Right lobe of liver (tissue), 6 donors: ENCODE data around the gene CEP89. TPM values are rescaled to one million over a fixed set of nuclear protein-coding genes. Genes with fewer than 3 reads are reported as not detected.
"Not testable (repeated sequence)": the region's sequence is repeated elsewhere in the genome, so short reads cannot be mapped to it uniquely, and the experiment has no call there.

ENCODE experiments used
- ATAC-seq, 4 donors: fragments of 200-7000 bp; cut with Tn5 transposase; one replicate each; pipeline ENCODE4 v1.9.1; 2020; ENCODE audit warnings: mild to moderate bottlenecking in 4 of 4, moderate library complexity in 4 of 4
- DNase-seq, 3 donors: peaks; one replicate each; pipeline ENCODE4 v3.0.0-alpha.2; 2020
- H3K27ac ChIP-seq, 3 donors: fragments of 200-600 bp; one replicate each; pipeline ENCODE4 v1.8.0; 2022
- H3K27me3 ChIP-seq, 2 donors: fragments of 200-600 bp; one replicate each; pipeline ENCODE4 v1.8.0; 2022
- H3K36me3 ChIP-seq, 4 donors: fragments of 200-600 bp; sonication (generic) in 1 of 4; one replicate each; pipeline versions ENCODE4 v1.5.1 to v1.8.0; 2017 to 2022; ENCODE audit warnings: control low read depth in 1 of 4
- H3K4me1 ChIP-seq, 4 donors: fragments of 200-600 bp; sonication (generic) in 1 of 4; one replicate each; pipeline versions ENCODE4 v1.5.1 to v1.8.0; 2017 to 2022; ENCODE audit warnings: control low read depth in 1 of 4
- H3K4me3 ChIP-seq, 3 donors: fragments of 200-600 bp; one replicate each; pipeline ENCODE4 v1.8.0; 2022
- H3K9me3 ChIP-seq, 4 donors: fragments of 200-600 bp; sonication (generic) in 1 of 4; one replicate each; pipeline versions ENCODE4 v1.5.1 to v1.8.0; 2017 to 2022; ENCODE audit warnings: control low read depth in 1 of 4
- POLR2A ChIP-seq: fragments of 450-650 bp; IDR thresholded peaks from one replicate; pipeline ENCODE4 v1.6.1; 2017; ENCODE audit warnings: antibody characterized with exemption, mild to moderate bottlenecking
- WGBS: methylation state at CpG from one replicate; pipeline ENCODE4 v1.1.6; 2018; ENCODE audit warnings: low coverage, low lambda C conversion rate; ENCODE audit not compliant: insufficient coverage; ENCODE audit errors: missing lambda C conversion rate; 5-methylcytosine and 5-hydroxymethylcytosine counted together
- intact Hi-C, 2 donors: fragments of 100-400 bp; cut with DNase I; formaldehyde crosslinking; loops; one replicate each; pipeline versions ENCODE4 v1.11.2 to v1.14.1; 2022
- total RNA-seq, 6 experiments: library from RNA; depleted of rRNA in 2 of 6; stranded (reverse); fragments of >200 nt in 2 of 6; fragmentation: NEBNext Ultra II Directional in 3 of 6; extraction: Animal tissue kit (Norgen Biotek cat#: 25700) in 3 of 6; gene quantifications; one replicate each; pipeline versions ENCODE4 v1.1.0 to v1.2.4, GENCODE V29; 2016 to 2023
- TF ChIP-seq, protein P1 (sequence below), 4 donors: fragments of 200-600 bp in 3 of 4; fragments of 450-650 bp in 1 of 4; IDR thresholded peaks; one replicate each; pipeline versions ENCODE4 v1.5.1 to v1.8.0; 2016 to 2022; ENCODE audit warnings: antibody characterized with exemption in 4 of 4, mild to moderate bottlenecking in 2 of 4
- donor health status: DM: no; HTN: yes; CAD: no.
- donor health status: DM: no; HTN: no; CAD: no.
- donor health status: DM: no; HTN: no; CAD: no.
- donor health status: DM: no; HTN: yes; CAD: no.
- donor health status: DM: no; HTN: yes; CAD: no.

The CEP89 gene
- total RNA-seq, 6 experiments from 2014 or later = 2.9 to 5.7 (median 4.7) TPM

DNA sequence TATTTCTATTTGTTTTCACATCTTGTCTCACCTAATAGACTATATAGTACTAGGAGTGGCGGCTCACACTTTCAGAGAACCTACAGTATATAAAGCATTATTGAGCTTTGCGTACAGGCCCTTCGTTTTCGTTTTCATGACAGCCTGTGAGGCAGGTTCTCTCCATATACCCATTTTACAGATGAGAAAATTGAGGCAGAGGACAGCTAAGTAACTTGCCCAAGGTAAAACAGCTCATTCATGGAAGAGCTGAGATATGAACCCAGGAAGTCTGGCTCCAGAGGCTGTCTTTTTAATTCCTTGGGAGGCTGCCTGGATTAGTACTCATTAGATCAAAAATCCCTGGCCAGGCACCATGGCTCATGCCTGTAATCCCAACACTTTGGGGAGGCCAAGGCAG is 29.2 kb upstream of the CEP89 start:
- no peaks in the 10 kb centered on the region for H3K9me3 ChIP-seq
- intact Hi-C loops = no loop called here
- 97% methylated on average over 4 of the region's 4 CpGs for WGBS
- H3K4me1 ChIP-seq = peaks cover 0 to 27% (median 12%) of the 10 kb centered on the region in 4 donors
- TF ChIP-seq POLR2A = no peak
- TF ChIP-seq, protein P1, sequence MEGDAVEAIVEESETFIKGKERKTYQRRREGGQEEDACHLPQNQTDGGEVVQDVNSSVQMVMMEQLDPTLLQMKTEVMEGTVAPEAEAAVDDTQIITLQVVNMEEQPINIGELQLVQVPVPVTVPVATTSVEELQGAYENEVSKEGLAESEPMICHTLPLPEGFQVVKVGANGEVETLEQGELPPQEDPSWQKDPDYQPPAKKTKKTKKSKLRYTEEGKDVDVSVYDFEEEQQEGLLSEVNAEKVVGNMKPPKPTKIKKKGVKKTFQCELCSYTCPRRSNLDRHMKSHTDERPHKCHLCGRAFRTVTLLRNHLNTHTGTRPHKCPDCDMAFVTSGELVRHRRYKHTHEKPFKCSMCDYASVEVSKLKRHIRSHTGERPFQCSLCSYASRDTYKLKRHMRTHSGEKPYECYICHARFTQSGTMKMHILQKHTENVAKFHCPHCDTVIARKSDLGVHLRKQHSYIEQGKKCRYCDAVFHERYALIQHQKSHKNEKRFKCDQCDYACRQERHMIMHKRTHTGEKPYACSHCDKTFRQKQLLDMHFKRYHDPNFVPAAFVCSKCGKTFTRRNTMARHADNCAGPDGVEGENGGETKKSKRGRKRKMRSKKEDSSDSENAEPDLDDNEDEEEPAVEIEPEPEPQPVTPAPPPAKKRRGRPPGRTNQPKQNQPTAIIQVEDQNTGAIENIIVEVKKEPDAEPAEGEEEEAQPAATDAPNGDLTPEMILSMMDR (IDR thresholded peaks at IDR 0.05) = no peak
- H3K27me3 ChIP-seq = no peaks in the 10 kb centered on the region
- ATAC-seq (no peak), DNase-seq (no peak)
- no peak overlapping the region for H3K4me3 ChIP-seq
- peaks cover 0 to 22% (median 7%) of the 10 kb centered on the region in 4 donors for H3K36me3 ChIP-seq
- no peak overlapping the region for H3K27ac ChIP-seq

DNA sequence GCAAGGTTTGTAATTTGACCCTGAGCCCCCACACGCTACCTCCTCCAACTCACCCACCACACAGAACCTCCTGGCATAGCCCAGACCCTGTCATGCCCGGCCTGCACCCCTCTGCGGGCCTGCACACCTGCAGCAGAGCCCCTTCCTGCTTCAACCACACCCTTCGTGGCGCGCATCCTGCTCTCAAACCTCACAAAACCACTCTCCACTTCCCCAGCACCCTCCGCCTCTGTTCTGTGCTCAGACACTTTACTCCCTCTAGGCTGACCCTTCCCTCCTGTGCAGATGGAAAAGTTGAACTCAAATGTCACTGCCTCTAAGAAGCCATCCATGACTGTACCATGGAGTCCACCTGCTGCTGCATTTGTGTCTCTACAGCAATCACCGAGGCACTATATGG is 28.8 kb upstream of the CEP89 start:
- no peak overlapping the region for H3K4me3 ChIP-seq
- ATAC-seq (no peak), DNase-seq (no peak)
- H3K36me3 ChIP-seq = peaks cover 0 to 22% (median 7%) of the 10 kb centered on the region in 4 donors
- H3K27me3 ChIP-seq = no peaks in the 10 kb centered on the region
- peaks cover 0 to 27% (median 12%) of the 10 kb centered on the region in 4 donors for H3K4me1 ChIP-seq
- no peak overlapping the region for H3K27ac ChIP-seq
- WGBS = 84% methylated on average over 3 of the region's 8 CpGs
- intact Hi-C loops = no loop called here
- no peaks in the 10 kb centered on the region for H3K9me3 ChIP-seq
- TF ChIP-seq, protein P1 (IDR thresholded peaks at IDR 0.05) = no peak

DNA sequence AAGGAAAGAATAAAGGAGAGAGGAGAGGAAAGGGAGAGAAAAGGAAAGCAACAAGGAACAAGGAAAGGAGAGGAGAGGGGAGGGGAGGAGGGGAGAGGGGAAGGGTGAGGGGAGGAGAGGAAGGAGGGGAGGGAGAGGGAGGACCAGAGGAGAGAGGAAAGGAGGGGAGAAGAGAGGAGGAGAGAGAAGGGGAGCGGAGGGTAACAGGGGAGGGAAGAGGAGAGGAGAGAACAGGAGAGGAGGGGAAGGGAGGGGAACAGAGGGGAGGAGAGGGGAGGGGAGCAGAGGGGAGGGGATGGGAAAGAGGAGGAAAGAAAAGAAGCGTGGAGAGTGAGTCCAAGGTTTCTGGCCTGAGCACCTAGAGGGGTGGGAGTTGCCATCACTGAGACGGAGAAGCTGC is 27.0 kb upstream of the CEP89 start:
- Histone ChIP-seq H3K36me3 (peaks cover 0 to 22% (median 11%) of the 10 kb centered on the region in 4 donors), H3K9me3 (no peaks in the 10 kb centered on the region), H3K4me3 (no peak overlapping the region), H3K27ac (no peak overlapping the region), H3K27me3 (no peaks in the 10 kb centered on the region), H3K4me1 (peaks cover 0 to 19% (median 8%) of the 10 kb centered on the region in 4 donors)
- TF ChIP-seq, protein P1 (IDR thresholded peaks at IDR 0.05) = no peak
- TF ChIP-seq POLR2A = no peak
- no peak for ATAC-seq
- WGBS = 86% methylated on average over 3 of the region's 3 CpGs
- DNase-seq = no peak
- intact Hi-C loops = no loop called here

DNA sequence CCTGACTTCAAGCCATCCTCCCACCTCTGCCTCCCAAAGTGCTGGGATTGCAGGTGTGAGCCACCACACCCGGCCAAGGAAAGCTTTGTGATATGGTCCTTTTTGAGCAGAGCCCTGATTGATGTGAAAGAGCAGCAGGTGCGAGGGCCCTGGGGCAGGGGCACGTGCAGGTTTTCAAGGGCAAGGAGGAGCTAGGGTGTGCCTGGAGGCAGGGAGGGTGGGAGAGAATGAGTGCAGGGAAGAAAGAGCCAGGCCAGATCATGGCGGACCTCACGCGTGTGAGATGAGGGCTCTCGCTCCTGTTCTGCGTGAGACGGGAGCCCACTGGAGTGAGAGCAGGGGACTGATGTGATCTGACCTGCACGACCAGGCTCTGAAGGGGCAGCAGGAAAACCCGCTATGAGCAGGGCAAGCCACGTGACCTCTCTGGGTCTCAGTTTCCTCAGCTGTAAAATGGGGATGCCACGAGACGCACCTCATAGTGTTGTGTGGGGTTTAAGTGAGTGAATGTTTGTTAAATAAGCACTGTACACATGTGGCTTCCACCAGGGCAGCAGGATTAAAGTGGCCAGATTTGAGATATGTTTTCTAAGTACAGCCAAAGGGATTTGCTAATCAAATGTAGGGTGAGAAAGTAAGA is 26.1 kb upstream of the CEP89 start:
- intact Hi-C loops = no loop called here
- TF ChIP-seq, protein P1 (IDR thresholded peaks at IDR 0.05) = no peak
- TF ChIP-seq POLR2A = no peak
- H3K9me3 ChIP-seq = no peaks in the 10 kb centered on the region
- no peaks in the 10 kb centered on the region for H3K27me3 ChIP-seq
- WGBS = 90% methylated on average over 13 of the region's 14 CpGs
- peaks cover 0 to 26% (median 11%) of the 10 kb centered on the region in 4 donors for H3K36me3 ChIP-seq
- H3K4me3 ChIP-seq = no peak overlapping the region
- DNase-seq = no peak
- no peak for ATAC-seq
- H3K27ac ChIP-seq = no peak overlapping the region
- H3K4me1 ChIP-seq = peaks cover 0 to 10% (median 4%) of the 10 kb centered on the region in 4 donors

DNA sequence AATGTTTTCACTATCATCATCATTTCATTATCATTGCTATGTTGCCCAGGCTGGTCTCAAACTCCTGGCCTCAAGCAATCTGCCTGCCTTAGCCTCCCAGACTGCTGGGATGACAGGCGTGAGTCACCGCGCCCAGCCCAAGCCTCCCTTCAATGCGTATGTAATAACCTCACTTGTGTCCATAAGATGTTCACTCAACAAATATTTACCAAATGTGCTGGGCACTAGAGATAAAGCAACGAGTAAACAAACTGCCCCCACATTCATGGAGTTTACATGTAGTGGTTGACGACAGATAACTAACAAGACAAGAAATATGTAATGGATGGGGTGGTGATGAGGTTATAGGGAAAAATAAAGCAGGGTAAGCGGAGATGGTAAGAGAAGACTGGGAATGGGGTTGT is 25.3 kb upstream of the CEP89 start:
- H3K4me1 ChIP-seq, H3K27ac ChIP-seq, H3K9me3 ChIP-seq, intact Hi-C loops, H3K4me3 ChIP-seq, H3K27me3 ChIP-seq, DNase-seq: not testable (repeated sequence)
- 40% methylated on average over 6 of the region's 7 CpGs for WGBS
- peaks cover 0 to 31% (median 10%) of the 10 kb centered on the region in 4 donors for H3K36me3 ChIP-seq
- peak in 1 of 4 donors; percentile 62 for ATAC-seq

DNA sequence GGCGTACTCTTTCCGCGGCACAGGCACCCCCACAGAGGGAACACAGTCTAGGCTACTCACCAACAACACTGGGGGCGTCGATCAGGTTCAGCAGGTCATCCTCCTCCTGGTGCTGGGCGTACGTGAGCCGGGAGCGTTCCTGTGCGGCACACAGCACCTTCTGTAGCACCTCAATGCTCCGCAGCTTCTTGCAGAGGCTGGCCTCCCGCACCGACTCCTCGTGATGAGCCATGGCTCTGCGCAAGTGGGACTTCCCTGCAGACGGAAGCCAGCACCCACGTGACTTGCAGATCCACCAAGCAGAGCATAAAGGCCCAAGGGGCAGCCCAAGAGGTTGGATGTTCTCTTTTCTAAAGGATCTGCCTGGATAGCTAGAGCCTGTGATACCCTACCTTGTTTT is 24.2 kb upstream of the CEP89 start:
- intact Hi-C loops, H3K27me3 ChIP-seq, H3K4me1 ChIP-seq, H3K9me3 ChIP-seq, H3K4me3 ChIP-seq, DNase-seq, H3K27ac ChIP-seq, ATAC-seq: not testable (repeated sequence)
- peaks cover 0 to 32% (median 8%) of the 10 kb centered on the region in 4 donors for H3K36me3 ChIP-seq
- no CpG with 5 or more reads among the region's 17 CpGs for WGBS
